Caco-2 (cell line): ENCODE results near the gene MTNR1B. TPM values are rescaled to one million over a fixed set of nuclear protein-coding genes. Genes with fewer than 3 reads are reported as not detected.

Experiments used
- Bru-seq: library from RNA; stranded (reverse); fragments of 400-500 nt; gene quantifications from one replicate; lab custom pipeline; 2021; lab: Mats Ljungman, UMichigan
- BruChase-seq, 2 experiments: library from RNA; stranded (reverse); fragments of 400-500 nt; gene quantifications; one replicate each; lab custom pipeline; 2021; lab: Mats Ljungman, UMichigan
- BruUV-seq: library from RNA; stranded (reverse); fragments of 400-500 nt; replicated peaks from 2 replicates; lab custom pipeline; 2021; lab: Mats Ljungman, UMichigan
- CTCF ChIA-PET: fragments of 300-600 bp; sonication (Branson Sonifier 250); formaldehyde crosslinking; loops from one replicate; lab custom pipeline; 2022; ENCODE audit warnings: antibody characterized with exemption; lab: Charles Lee
- POLR2A ChIA-PET: fragments of 300-600 bp; sonication (Branson Sonifier 250); formaldehyde crosslinking; loops from one replicate; lab custom pipeline; 2022; ENCODE audit warnings: antibody characterized with exemption; lab: Charles Lee
- DNase-seq, 2 experiments: peaks; one replicate each; pipeline versions ENCODE4 v3.0.0 to v3.0.0-alpha.2; 2020 to 2022
- H3K27me3 ChIP-seq: replicated peaks from 2 replicates; pipeline ENCODE4 v1.6.0; 2011; ENCODE audit warnings: low read length; ENCODE audit not compliant: control insufficient read depth, insufficient read depth
- H3K36me3 ChIP-seq: 2 replicates; pipeline ENCODE4 v1.5.1; 2011; ENCODE audit warnings: low read length; ENCODE audit not compliant: control insufficient read depth, insufficient read depth
- H3K4me1 ChIP-seq: fragments of 250-450 bp; sonication (Bioruptor Pico); 2 replicates; pipeline ENCODE4 v1.5.1; 2020; ENCODE audit warnings: mild to moderate bottlenecking
- H3K4me3 ChIP-seq: 2 replicates; pipeline ENCODE4 v1.5.1; 2011; ENCODE audit warnings: low read depth, mild to moderate bottlenecking, control low read depth, low read length
- H3K9me3 ChIP-seq: fragments of 250-450 bp; sonication (Bioruptor Pico); 2 replicates; pipeline ENCODE4 v1.5.1; 2020; ENCODE audit warnings: mild to moderate bottlenecking, moderate library complexity
- H3K27ac Mint-ChIP-seq: one replicate; pipeline ENCODE4 v1.8.0; 2022; ENCODE audit warnings: mixed read lengths; ENCODE audit not compliant: unreplicated experiment
- H3K27me3 Mint-ChIP-seq: one replicate; pipeline ENCODE4 v1.8.0; 2022; ENCODE audit warnings: mixed read lengths; ENCODE audit not compliant: insufficient read depth, unreplicated experiment
- H3K36me3 Mint-ChIP-seq: one replicate; pipeline ENCODE4 v1.8.0; 2022; ENCODE audit warnings: mild to moderate bottlenecking, mixed read lengths; ENCODE audit not compliant: insufficient read depth, unreplicated experiment
- H3K4me1 Mint-ChIP-seq: one replicate; pipeline ENCODE4 v1.8.0; 2022; ENCODE audit warnings: low read depth, mixed read lengths; ENCODE audit not compliant: unreplicated experiment
- H3K4me3 Mint-ChIP-seq: one replicate; pipeline ENCODE4 v1.8.0; 2022; ENCODE audit warnings: mild to moderate bottlenecking, moderate library complexity, mixed read lengths; ENCODE audit not compliant: unreplicated experiment
- H3K9me3 Mint-ChIP-seq: one replicate; pipeline ENCODE4 v1.8.0; 2022; ENCODE audit warnings: mixed read lengths; ENCODE audit not compliant: unreplicated experiment
- CTCF ChIP-seq, 2 experiments: fragments of 200-600 bp in 1 of 2; IDR thresholded peaks; 1 replicate in 1 of 2; 2 replicates in 1 of 2; pipeline versions ENCODE4 v1.5.1 to v1.8.0; 2011 to 2022; ENCODE audit warnings: antibody characterized with exemption in 1 of 2, control low read depth in 1 of 2, inconsistent platforms in 1 of 2, low read depth in 1 of 2, low read length in 1 of 2, mild to moderate bottlenecking in 1 of 2, moderate library complexity in 1 of 2; ENCODE audit not compliant: insufficient read depth in 1 of 2, severe bottlenecking in 1 of 2, unreplicated experiment in 1 of 2
- intact Hi-C: fragments of 100-400 bp; cut with micrococcal nuclease; formaldehyde crosslinking; loops from one replicate; pipeline ENCODE4 v1.10.0; 2022; ENCODE audit not compliant: unreplicated experiment
- long read RNA-seq: library from polyadenylated mRNA; stranded (forward); transcript quantifications from one replicate; pipeline ENCODE4 v2.0.0, GENCODE V29; 2022
- total RNA-seq: library from RNA; stranded (reverse); gene quantifications from 2 replicates; pipeline ENCODE4 v1.2.3, GENCODE V29; 2022

Gene MTNR1B
- total RNA-seq (not detected in 2 replicates), Bru-seq, nascent RNA (percentile 17 among the genes with signal in this experiment), BruChase-seq, experiment 1, labeled RNA remaining after a 2-hour chase (percentile 19 among the genes with signal in this experiment), BruChase-seq, experiment 2, labeled RNA remaining after a 6-hour chase (percentile 6 among the genes with signal in this experiment)
- long read RNA-seq, result 0 reads

- Mint-ChIP-seq H3K27me3 (peaks cover 20% of the 10 kb centered on the region), H3K4me1 (no peaks in the 10 kb centered on the region), H3K36me3 (no peaks in the 10 kb centered on the region), H3K27ac (no peak within 1 kb of the TSS), H3K4me3 (no peak within 1 kb of the TSS), H3K9me3 (no peaks in the 10 kb centered on the region)
- no peaks in the 10 kb centered on the region for H3K36me3 ChIP-seq
- H3K4me1 ChIP-seq, result no peaks in the 10 kb centered on the region
- H3K27me3 ChIP-seq, result no peaks in the 10 kb centered on the region
- no peak for TF ChIP-seq CTCF (IDR thresholded peaks at IDR 0.05; ENCODE audit: insufficient read depth in 1 of 2, low read depth in 1 of 2, low read length in 1 of 2, severe bottlenecking in 1 of 2, unreplicated experiment in 1 of 2)
- no peak within 1 kb of the TSS for H3K4me3 ChIP-seq
- ChIA-PET CTCF (no interaction called here), POLR2A (no interaction called here)
- intact Hi-C loops, result no loop called here
- no peaks in the 10 kb centered on the region for H3K9me3 ChIP-seq
- BruUV-seq, result no TSS peak
- DNase-seq, result no peak
Measured at GRCh38 chr11:92969634-92970347, at the start of gene MTNR1B. MTNR1B (plus strand) TSS chr11:92969651; CDS start chr11:92969726, 75 bp downstream.

- Histone ChIP-seq H3K4me3 (no peak overlapping the region), H3K9me3 (peaks cover 11% of the 10 kb centered on the region), H3K27me3 (no peaks in the 10 kb centered on the region), H3K4me1 (no peaks in the 10 kb centered on the region), H3K36me3 (no peaks in the 10 kb centered on the region)
- Mint-ChIP-seq H3K27me3 (peaks cover 4% of the 10 kb centered on the region), H3K4me1 (no peaks in the 10 kb centered on the region), H3K4me3 (no peak overlapping the region), H3K27ac (no peak overlapping the region), H3K9me3 (peaks cover 15% of the 10 kb centered on the region), H3K36me3 (no peaks in the 10 kb centered on the region)
- no peak for DNase-seq
- intact Hi-C loops, result no loop called here
- BruUV-seq, result no TSS peak
- POLR2A ChIA-PET, result no interaction called here
- no peak for TF ChIP-seq CTCF (IDR thresholded peaks at IDR 0.05; ENCODE audit: insufficient read depth in 1 of 2, low read depth in 1 of 2, low read length in 1 of 2, severe bottlenecking in 1 of 2, unreplicated experiment in 1 of 2)
- CTCF ChIA-PET, result no interaction called here
Measured at GRCh38 chr11:92920331-92920730, 49.1 kb upstream of the MTNR1B start.

GRCh38 chr11:92922731-92923130, 46.7 kb upstream of the MTNR1B start:
- Mint-ChIP-seq H3K27ac (no peak overlapping the region), H3K36me3 (no peaks in the 10 kb centered on the region), H3K4me1 (no peaks in the 10 kb centered on the region), H3K4me3 (no peak overlapping the region), H3K9me3 (peaks cover 31% of the 10 kb centered on the region), H3K27me3 (no peaks in the 10 kb centered on the region)
- no peak overlapping the region for H3K4me3 ChIP-seq
- intact Hi-C loops, result no loop called here
- H3K9me3 ChIP-seq, result peaks cover 27% of the 10 kb centered on the region
- TF ChIP-seq CTCF (IDR thresholded peaks at IDR 0.05; ENCODE audit: insufficient read depth in 1 of 2, low read depth in 1 of 2, low read length in 1 of 2, severe bottlenecking in 1 of 2, unreplicated experiment in 1 of 2), result no peak
- no peaks in the 10 kb centered on the region for H3K4me1 ChIP-seq
- no peak for DNase-seq
- no peaks in the 10 kb centered on the region for H3K27me3 ChIP-seq
- BruUV-seq, result no TSS peak
- ChIA-PET CTCF (no interaction called here), POLR2A (no interaction called here)
- no peaks in the 10 kb centered on the region for H3K36me3 ChIP-seq
